Measurements from ENCODE around the gene ADAMTSL5. TPM values are rescaled to one million over a fixed set of nuclear protein-coding genes. Genes with fewer than 3 reads are reported as not detected.
"Not testable (repeated sequence)": the region's sequence is repeated elsewhere in the genome, so short reads cannot be mapped to it uniquely, and the experiment has no call there.

The ADAMTSL5 gene
- total RNA-seq, 2 donors from 2014 or later, result 3.0 to 3.9 TPM

DNA sequence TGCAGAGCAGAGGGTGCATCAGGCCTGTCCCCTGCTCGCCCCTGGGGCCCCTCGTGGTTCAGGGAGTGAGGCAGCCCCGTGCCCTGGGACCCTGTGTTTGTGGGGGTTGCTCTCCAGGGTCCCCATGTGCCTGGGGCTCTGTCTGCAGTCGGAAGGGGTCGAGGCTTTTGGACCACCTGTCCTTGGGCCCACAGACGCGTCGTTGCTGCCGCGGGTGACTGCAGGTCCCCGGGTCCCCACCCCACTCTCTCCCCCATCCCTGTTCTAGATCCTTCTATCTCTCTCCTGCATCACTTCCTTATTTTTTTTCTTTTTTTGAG, 24.6 kb downstream of the ADAMTSL5 start:
- H3K27me3 Mint-ChIP-seq, result no peaks in the 10 kb centered on the region
- no peak overlapping the region for H3K27ac Mint-ChIP-seq
- no peak for ATAC-seq (replicated peaks)
- H3K36me3 Mint-ChIP-seq (ENCODE audit: low read depth), result no peaks in the 10 kb centered on the region
- H3K4me3 Mint-ChIP-seq, result no peak overlapping the region
- peaks cover 4% of the 10 kb centered on the region for H3K4me1 Mint-ChIP-seq
- H3K9me3 Mint-ChIP-seq, result no peaks in the 10 kb centered on the region

DNA sequence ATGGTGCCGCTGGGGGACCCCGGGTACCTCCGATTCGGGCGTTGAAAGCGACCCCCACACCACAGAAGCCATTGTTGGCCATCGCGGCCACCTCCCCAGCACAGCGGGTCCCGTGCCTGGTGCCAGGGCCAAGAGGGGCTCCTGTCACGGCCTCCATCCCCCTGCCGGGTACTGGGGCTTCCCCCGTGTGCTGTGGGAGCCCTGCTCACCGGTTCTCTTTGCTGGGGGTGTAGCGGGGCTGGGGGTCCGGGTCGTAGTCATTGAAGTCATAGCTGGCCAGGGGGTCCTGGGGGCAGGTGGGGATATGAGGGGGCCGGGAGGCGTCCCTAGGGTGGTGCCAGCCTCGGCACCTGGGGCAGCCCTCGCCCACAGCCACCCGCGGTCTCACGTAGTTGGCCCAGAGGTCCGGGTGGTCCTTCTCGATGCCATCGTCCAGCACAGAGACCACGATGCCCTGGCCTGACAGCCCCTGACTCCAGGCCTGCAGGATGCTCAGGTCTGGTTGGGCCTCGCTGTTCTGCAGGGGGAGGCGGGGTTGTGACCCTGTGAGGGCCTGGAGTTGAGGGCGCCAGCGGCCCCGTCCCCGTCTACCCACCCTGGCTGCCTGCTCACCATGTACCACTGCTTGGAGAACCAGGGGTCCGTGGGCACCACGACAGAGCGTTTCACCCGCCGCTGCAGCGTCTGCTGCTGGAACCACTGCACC, 25.1 kb downstream of the ADAMTSL5 start:
- H3K36me3 Mint-ChIP-seq (ENCODE audit: low read depth), result no peaks in the 10 kb centered on the region

DNA sequence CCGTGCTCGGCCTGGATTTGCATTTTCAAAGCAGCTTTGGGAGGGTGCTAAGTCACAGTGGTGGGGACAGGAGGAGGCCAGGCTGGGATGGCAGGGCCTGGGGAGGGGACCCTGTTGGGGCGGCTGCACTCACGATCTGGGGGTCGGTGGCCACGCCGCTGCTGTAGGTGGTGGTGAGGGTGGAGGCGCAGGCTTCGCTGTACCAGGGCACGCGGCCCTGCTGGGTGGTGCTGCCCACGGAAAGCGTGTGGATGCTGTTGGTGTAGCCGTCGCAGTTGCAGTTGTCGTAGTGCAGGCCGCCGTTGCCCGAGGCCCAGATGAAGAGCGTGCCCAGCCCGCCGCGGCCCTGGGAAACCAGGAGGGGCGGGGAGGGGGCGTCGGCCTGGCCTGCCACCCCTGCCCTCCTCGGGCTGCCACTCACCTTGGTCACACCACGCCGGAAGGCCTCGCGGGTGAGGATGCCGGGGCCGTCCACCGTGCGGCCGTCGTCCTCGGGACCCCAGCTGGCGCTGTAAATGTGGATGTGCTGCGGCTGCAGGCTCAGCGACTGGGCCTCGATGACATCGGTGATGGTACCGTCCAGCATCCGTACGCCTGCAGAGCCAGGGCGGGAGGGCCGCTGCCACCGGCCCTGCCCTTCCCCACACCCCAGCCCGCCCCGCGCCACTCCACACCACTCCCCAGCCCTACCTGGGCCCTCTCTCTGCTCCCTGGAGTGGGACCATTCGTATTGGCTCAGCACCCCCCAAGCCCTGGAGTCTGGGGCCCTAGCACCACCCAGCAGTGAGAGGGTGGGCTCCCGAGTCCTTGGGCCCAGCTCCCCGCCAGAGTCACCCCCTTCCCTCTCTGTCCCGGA, 25.9 kb downstream of the ADAMTSL5 start:
- ATAC-seq (replicated peaks), result no peak
- no peaks in the 10 kb centered on the region for H3K36me3 Mint-ChIP-seq (ENCODE audit: low read depth)
- H3K4me3 Mint-ChIP-seq, result no peak overlapping the region
- no peaks in the 10 kb centered on the region for H3K9me3 Mint-ChIP-seq
- no peaks in the 10 kb centered on the region for H3K27me3 Mint-ChIP-seq
- no peak overlapping the region for H3K27ac Mint-ChIP-seq
- peaks cover 4% of the 10 kb centered on the region for H3K4me1 Mint-ChIP-seq

More for the DNA sequence above, 25.1 kb downstream of the ADAMTSL5 start:
- H3K9me3 Mint-ChIP-seq, result no peaks in the 10 kb centered on the region
- no peak overlapping the region for H3K4me3 Mint-ChIP-seq
- ATAC-seq (replicated peaks), result no peak
- H3K27ac Mint-ChIP-seq, result no peak overlapping the region
- no peaks in the 10 kb centered on the region for H3K27me3 Mint-ChIP-seq
- peaks cover 4% of the 10 kb centered on the region for H3K4me1 Mint-ChIP-seq

DNA sequence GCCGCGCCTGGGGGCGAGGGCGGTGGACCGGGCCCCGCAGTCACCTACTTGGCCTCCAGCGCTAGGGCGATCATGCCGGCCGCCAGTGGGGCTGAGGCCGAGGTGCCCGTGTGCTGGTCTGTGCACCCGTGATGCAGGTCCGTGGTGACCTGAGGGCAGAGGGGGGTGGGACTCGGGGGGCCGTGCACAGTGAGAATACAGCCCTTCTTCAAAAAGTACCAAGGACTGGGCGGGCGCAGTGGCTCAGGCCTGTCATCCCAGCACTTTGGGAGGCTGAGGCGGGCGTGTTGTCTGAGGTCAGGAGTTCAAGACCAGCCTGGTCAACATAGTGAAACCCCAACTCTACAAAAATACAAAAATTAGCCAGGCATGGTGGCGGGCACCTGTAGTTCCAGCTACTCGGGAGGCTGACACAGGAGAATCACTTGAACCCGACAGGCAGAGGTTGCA, 28.8 kb downstream of the ADAMTSL5 start:
- ATAC-seq (replicated peaks), result no peak
- no peaks in the 10 kb centered on the region for H3K4me1 Mint-ChIP-seq

DNA sequence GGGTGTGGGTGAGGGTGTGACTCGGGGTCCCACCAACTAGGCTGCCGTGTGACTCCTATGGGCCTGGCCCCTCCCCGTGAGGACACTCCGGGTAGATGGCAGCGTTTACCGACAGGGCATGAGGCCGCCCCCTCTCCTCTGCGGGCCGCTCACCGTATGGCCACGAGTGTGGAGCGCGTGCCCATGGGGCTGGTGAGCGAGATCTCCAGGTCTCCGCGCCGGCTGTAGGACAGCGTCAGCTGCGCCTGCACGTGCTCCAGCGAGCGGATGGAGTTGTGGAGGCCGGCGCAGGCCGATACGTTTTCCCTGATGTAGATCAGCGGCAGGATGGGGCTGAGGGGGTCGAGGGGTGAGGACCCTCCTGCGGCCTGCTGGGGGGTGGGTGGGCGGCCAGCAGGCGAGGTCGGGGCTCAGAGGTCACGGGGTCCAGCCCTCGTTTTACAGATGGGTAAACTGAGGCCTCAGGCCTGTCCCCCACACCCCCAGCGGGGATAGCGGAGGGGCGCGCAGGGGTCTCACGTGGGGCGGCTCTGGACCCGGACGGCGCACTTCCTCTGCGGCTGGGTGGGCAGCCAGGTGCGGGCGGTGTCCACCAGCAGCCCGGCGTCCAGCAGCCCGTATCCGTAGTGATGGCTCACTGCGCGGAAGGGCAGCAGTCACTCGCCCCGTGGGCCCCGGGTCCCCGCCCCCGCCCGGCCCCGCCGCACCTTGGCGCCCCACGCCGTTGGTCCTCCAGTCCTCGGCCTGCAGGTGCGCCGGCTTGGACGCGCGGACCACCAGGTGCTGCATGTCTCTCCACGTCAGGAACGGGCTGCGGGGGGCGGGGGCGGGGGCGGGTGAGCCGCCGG, 29.5 kb downstream of the ADAMTSL5 start:
- Mint-ChIP-seq H3K4me1 (no peaks in the 10 kb centered on the region), H3K4me3 (no peak overlapping the region), H3K36me3 (ENCODE audit: low read depth) (peaks cover 7% of the 10 kb centered on the region), H3K27ac (no peak overlapping the region), H3K27me3 (no peaks in the 10 kb centered on the region), H3K9me3 (no peaks in the 10 kb centered on the region)
- no peak for ATAC-seq (replicated peaks)

More for the DNA sequence above, 28.8 kb downstream of the ADAMTSL5 start:
- Mint-ChIP-seq H3K36me3 (ENCODE audit: low read depth) (peaks cover 4% of the 10 kb centered on the region), H3K4me3 (no peak overlapping the region), H3K27ac (no peak overlapping the region), H3K27me3 (no peaks in the 10 kb centered on the region), H3K9me3 (no peaks in the 10 kb centered on the region)

DNA sequence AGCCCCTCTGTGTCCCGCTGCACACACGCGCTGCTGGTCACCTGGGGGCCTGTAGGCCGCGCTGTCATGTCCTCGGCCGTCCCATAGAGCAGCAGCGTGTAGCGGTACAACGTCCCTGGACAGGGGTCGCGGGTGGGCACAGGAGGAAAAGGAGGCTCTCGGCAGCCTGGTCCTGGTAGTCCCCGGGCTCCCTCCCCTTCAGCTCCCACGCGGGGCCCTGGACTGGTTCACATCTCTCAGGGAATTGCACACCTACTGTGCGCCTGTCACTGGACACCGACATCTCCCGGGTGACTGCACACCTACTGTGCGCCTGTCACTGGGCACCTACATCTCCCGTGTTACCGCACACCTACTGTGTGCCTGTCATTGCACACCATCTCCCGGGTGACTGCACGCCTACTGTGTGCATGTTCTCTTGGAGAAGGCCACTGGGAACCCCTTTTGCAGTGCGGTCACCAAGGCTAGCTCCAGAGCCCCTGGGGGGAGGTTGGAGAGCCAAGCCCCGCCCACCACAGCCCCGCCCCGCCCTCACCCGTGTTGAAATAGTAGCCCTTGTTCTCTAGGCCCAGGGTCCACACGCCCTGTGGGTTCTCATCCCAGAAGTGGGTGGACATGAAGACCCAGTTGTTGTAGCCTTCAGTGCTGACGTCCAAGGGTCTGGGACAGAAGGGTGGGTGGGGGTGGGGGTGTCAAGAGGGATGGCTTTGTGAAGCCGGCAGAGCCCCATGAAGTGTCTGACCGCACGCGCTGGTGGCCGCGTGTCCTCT, 30.3 kb downstream of the ADAMTSL5 start:
- no peak for ATAC-seq (replicated peaks)
- H3K4me1 Mint-ChIP-seq, result no peaks in the 10 kb centered on the region

DNA sequence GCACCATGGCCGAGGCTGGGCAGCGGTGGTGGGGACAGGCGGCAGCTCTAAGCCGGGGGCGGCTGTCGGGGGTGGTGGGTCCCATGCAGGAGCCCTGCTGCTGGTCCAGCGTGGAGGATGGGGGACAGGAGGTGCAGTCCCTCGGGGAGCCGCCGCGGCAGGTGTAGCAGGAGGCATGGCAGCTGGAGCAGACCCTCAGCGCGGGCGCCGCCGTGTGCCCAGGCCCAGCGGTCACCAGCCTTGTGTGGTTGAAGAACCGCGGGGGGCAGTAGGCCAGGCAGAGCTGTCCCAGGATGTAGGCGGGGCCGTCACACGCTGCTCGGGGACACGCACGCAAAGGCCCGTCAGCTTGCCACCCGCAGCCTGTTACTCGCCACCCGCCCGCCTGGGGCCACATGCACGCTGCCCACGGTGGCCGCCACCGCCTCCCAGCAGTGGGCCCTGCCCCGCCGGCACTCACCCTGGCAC, 30.9 kb downstream of the ADAMTSL5 start:
- Mint-ChIP-seq H3K4me3 (no peak overlapping the region), H3K27ac (no peak overlapping the region), H3K36me3 (ENCODE audit: low read depth) (peaks cover 13% of the 10 kb centered on the region), H3K4me1 (no peaks in the 10 kb centered on the region), H3K27me3 (no peaks in the 10 kb centered on the region), H3K9me3 (no peaks in the 10 kb centered on the region)
- no peak for ATAC-seq (replicated peaks)

More for the DNA sequence above, 30.3 kb downstream of the ADAMTSL5 start:
- no peak overlapping the region for H3K27ac Mint-ChIP-seq
- no peaks in the 10 kb centered on the region for H3K27me3 Mint-ChIP-seq
- H3K36me3 Mint-ChIP-seq (ENCODE audit: low read depth), result peaks cover 7% of the 10 kb centered on the region
- no peak overlapping the region for H3K4me3 Mint-ChIP-seq
- H3K9me3 Mint-ChIP-seq, result no peaks in the 10 kb centered on the region

DNA sequence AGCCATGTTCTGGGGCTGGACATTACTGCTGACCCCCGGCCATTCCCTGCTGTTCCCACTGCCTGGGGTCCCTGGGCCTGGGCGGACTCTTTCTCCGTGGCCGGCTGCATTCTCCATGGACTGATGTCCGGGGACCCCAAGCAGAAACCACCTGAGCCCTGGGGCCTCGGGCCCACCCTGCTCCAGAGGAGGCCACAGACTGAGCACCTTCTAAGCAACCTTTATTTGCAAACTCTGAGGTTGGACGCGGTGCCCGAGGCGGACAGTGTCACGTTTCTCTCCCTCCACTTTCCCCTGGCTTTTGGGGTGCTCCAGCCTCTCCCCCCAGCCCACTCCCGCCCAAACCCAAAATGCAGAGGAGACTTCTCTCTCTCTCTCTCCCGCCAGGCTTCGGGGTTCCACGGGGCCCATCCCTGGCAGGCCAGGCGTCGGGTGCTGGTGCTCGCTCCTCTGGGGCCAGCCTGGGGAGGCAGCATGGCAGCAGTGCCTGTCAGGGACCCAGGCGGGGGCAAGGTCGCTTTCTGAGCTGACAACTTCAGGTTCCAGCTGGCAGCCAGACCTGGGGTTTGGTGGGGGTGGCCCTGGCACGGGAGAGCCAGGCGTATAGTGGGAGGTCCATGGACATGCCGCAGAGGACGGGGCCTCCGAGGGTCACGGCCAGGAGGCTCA, 31.5 kb downstream of the ADAMTSL5 start:
- no peak for ATAC-seq (replicated peaks)
- no peak overlapping the region for H3K4me3 Mint-ChIP-seq
- H3K36me3 Mint-ChIP-seq (ENCODE audit: low read depth), result peaks cover 15% of the 10 kb centered on the region
- H3K9me3 Mint-ChIP-seq, result no peaks in the 10 kb centered on the region
- no peak overlapping the region for H3K27ac Mint-ChIP-seq
- H3K4me1 Mint-ChIP-seq, result no peaks in the 10 kb centered on the region
- no peaks in the 10 kb centered on the region for H3K27me3 Mint-ChIP-seq

DNA sequence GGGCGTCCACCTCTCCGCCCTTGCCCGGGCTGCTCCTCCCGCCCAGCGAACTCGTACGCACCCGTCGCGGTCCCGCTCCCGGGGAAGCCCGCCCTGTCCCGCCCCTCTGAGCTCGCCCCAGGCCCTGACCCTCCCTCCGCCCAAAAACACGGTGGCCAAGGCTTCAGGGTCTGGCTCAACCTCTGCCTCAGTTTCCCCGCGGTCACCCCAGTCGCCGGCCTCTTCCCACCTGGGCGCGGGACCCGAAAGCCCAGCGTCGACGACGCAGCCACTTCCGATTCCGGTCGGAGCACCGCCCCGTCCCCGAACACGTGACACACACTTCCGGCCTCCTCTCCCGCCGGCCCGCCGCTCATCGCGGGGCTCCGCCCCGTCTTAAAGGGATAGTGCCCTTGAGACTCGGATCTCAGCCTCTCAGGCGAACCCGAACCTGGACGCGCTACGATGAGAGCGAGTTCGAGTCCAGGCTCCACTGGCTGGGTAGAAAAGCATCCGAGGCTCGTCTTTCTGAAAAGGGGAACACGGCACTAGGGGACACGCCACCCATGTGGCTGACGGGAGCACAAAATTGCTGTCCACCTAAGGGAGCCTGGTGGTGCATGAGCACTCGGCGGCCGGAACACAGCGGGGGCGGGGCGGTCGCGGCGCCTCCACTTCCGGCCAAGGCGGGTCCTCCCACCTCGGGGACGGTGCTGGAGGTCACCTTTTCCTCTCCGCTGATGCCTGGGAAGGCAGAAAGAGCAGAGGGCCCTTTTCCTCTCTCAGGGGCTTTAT, 33.7 kb downstream of the ADAMTSL5 start, which contains the start of gene C19orf25:
Gene C19orf25 (minus strand): TSS at position 282 of the 774 bp plus-strand sequence. CDS start 312 bp downstream, outside the sequence.
- ATAC-seq (replicated peaks), result peak; percentile 99
- Mint-ChIP-seq H3K27me3 (no peaks in the 10 kb centered on the region), H3K4me1 (no peaks in the 10 kb centered on the region), H3K36me3 (ENCODE audit: low read depth) (peaks cover 15% of the 10 kb centered on the region), H3K4me3 (peak within 1 kb of the TSS; percentile 78), H3K9me3 (no peaks in the 10 kb centered on the region), H3K27ac (peak within 1 kb of the TSS; percentile 79)

DNA sequence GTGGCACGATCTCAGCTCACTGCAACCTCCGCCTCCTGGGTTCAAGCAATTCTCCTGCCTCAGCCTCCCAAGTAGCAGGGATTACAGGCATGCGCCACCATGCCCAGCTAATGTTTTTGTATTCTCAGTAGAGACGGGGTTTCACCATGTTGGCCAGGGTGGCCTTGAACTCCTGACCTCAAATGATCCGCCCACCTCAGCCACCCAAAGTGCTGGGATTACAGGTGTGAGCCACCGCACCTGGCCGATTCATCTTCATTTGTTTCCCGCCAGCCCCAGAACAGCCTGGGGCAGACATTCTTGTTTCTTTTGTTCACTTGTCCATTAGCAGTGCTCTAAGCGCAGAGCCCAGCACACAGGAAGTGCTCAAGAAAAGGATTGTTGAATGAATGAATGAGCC, 35.8 kb downstream of the ADAMTSL5 start:
- H3K27me3 Mint-ChIP-seq; H3K27ac Mint-ChIP-seq; H3K4me1 Mint-ChIP-seq; ATAC-seq (replicated peaks); H3K9me3 Mint-ChIP-seq: not testable (repeated sequence)
- Mint-ChIP-seq H3K36me3 (ENCODE audit: low read depth) (peaks cover 15% of the 10 kb centered on the region), H3K4me3 (peak overlapping the region; percentile 6)

DNA sequence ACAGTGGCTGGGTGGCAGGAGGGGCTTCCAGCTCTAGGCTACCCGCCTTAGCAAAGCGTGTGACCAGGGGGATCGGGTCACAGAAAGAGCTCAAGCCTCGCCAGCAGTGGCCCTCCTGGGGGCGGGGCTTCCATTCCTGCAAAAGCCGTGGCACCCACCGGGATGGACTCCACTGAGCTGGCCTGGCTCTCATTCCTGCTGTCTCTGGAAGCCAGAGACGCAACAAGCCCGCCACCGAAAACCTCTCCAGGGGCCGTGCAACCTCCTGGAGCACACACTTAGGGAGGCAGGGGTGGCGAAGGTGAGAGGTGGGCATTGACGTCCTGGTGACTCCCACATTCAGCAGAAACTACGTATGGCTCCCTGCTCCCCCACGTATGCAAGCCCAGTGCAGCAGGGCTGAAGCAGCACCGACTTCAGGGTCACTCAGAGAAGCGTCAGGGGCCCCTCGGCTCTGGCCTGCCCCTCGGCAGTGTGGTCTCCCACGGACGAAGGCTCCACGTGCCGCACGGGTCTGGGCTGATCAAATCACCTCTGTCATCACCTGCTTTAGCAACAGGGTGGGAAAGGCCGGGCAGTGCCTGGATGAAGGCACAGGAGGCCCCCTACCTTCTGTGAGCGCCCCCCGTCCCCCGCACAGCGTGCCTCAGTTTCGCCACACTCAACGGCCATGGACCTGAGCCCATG, 36.9 kb downstream of the ADAMTSL5 start:
- ATAC-seq (replicated peaks), result no peak
- H3K27me3 Mint-ChIP-seq, result no peaks in the 10 kb centered on the region
- H3K4me1 Mint-ChIP-seq, result no peaks in the 10 kb centered on the region
- no peak overlapping the region for H3K4me3 Mint-ChIP-seq
- H3K27ac Mint-ChIP-seq, result no peak overlapping the region
- peaks cover 15% of the 10 kb centered on the region for H3K36me3 Mint-ChIP-seq (ENCODE audit: low read depth)
- H3K9me3 Mint-ChIP-seq, result no peaks in the 10 kb centered on the region

DNA sequence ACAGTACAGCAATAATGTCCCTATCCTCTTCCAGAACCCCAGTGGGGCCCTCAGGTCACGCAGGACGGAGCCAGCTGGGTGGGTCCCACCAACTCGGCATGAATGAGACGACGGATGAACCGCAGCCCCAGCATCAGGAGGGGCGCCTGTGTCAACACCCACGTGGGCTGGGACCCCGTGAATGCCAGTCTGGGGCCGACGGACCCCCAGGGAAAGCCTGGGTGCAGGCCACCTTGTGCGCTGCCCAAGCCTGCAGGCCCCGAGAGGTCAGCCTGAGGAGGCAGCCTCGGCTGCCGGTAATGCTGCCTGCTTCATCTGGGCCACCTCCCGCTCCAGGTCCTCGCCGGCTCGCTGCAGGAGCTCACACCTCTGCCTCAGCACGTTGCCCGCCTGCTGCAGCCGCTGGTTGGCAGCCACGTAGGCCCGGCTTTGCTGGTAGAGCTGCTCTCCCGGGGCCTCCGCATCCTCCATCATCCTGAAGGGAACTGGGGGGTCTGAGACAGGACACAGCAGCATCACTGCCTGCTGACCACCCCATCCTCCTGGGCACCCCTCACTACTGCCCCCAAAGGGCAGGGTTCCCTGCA, 38.0 kb downstream of the ADAMTSL5 start:
- H3K27me3 Mint-ChIP-seq, result no peaks in the 10 kb centered on the region
- no peak overlapping the region for H3K27ac Mint-ChIP-seq
- no peak for ATAC-seq (replicated peaks)
- H3K9me3 Mint-ChIP-seq, result no peaks in the 10 kb centered on the region
- no peaks in the 10 kb centered on the region for H3K4me1 Mint-ChIP-seq
- peaks cover 15% of the 10 kb centered on the region for H3K36me3 Mint-ChIP-seq (ENCODE audit: low read depth)
- H3K4me3 Mint-ChIP-seq, result no peak overlapping the region
